ENCODE measurements around the gene CRACDL. TPM values are rescaled to one million over a fixed set of nuclear protein-coding genes. Genes with fewer than 3 reads are reported as not detected.

CRACDL gene
- total RNA-seq, 1 experiment from 2014 or later = not detected

- Histone ChIP-seq H3K4me2 (ENCODE audit: low read length) (no peak overlapping the region), H3K27me3 (ENCODE audit: low read length) (no peaks in the 10 kb centered on the region)
Measured at GRCh38 chr2:98927027-98927426, 9.0 kb downstream of the CRACDL start.

GRCh38 chr2:98926601-98927000 lies 9.4 kb downstream of the CRACDL start:
- POLR2A ChIA-PET (ENCODE audit: unreplicated experiment) = no interaction called here
- intact Hi-C loops (cut with micrococcal nuclease) = no loop called here
- Histone ChIP-seq H3K27me3 (ENCODE audit: low read length) (no peaks in the 10 kb centered on the region), H3K79me2 (ENCODE audit: low read length) (no peaks in the 10 kb centered on the region), H3K9me3 (ENCODE audit: low read length) (no peaks in the 10 kb centered on the region), H3K9ac (ENCODE audit: low read length) (no peak overlapping the region), H4K20me1 (ENCODE audit: low read length) (no peaks in the 10 kb centered on the region), H3K36me3 (ENCODE audit: low read depth, low read length) (no peaks in the 10 kb centered on the region), H3K9me2 (replicated peaks; ENCODE audit: low read length) (no peaks in the 10 kb centered on the region), H2AFZ (ENCODE audit: low read length) (no peak overlapping the region), H3K27ac (ENCODE audit: low read length) (no peak overlapping the region), H3K4me3 (ENCODE audit: low read length) (no peak overlapping the region), H3K4me1 (ENCODE audit: insufficient read depth, low read length) (peaks cover 8% of the 10 kb centered on the region), H3K4me2 (ENCODE audit: low read length) (no peak overlapping the region), H3F3A (ENCODE audit: low read length, unreplicated experiment) (no peaks in the 10 kb centered on the region)
- CTCF ChIA-PET = no interaction called here
- ATAC-seq (peak; percentile 33; the same call in 1 of the 2 replicates), DNase-seq (peak; percentile 26)
- BruUV-seq (replicated peaks) = no TSS peak
- no peak for TF ChIP-seq EZH2phosphoT487 (IDR thresholded peaks at IDR 0.05; ENCODE audit: borderline replicate concordance, low read length)
- no peak for TF ChIP-seq EZH2 (IDR thresholded peaks at IDR 0.05; ENCODE audit: low read length, unreplicated experiment)
- TF ChIP-seq CTCF (conservative IDR thresholded peaks at IDR 0.05; ENCODE audit: low read depth, low read length) = no peak

More at GRCh38 chr2:98927027-98927426, 9.0 kb downstream of the CRACDL start:
- no TSS peak for BruUV-seq (replicated peaks)
- TF ChIP-seq CTCF (conservative IDR thresholded peaks at IDR 0.05; ENCODE audit: low read depth, low read length) (no peak), EZH2phosphoT487 (IDR thresholded peaks at IDR 0.05; ENCODE audit: borderline replicate concordance, low read length) (no peak), EZH2 (IDR thresholded peaks at IDR 0.05; ENCODE audit: low read length, unreplicated experiment) (no peak)
- no peak overlapping the region for H3K4me3 ChIP-seq (ENCODE audit: low read length)
- H3K27ac ChIP-seq (ENCODE audit: low read length) = no peak overlapping the region
- H3K4me1 ChIP-seq (ENCODE audit: insufficient read depth, low read length) = peaks cover 8% of the 10 kb centered on the region
- H2AFZ ChIP-seq (ENCODE audit: low read length) = no peak overlapping the region
- ChIA-PET POLR2A (ENCODE audit: unreplicated experiment) (no interaction called here), CTCF (no interaction called here)
- intact Hi-C loops (cut with micrococcal nuclease) = no loop called here
- no peaks in the 10 kb centered on the region for H3K9me3 ChIP-seq (ENCODE audit: low read length)
- no peaks in the 10 kb centered on the region for H3K9me2 ChIP-seq (replicated peaks; ENCODE audit: low read length)
- ATAC-seq (no peak), DNase-seq (no peak)
- H3K36me3 ChIP-seq (ENCODE audit: low read depth, low read length) = no peaks in the 10 kb centered on the region
- H3K9ac ChIP-seq (ENCODE audit: low read length) = no peak overlapping the region
- no peaks in the 10 kb centered on the region for H3F3A ChIP-seq (ENCODE audit: low read length, unreplicated experiment)
- no peaks in the 10 kb centered on the region for H3K79me2 ChIP-seq (ENCODE audit: low read length)
- no peaks in the 10 kb centered on the region for H4K20me1 ChIP-seq (ENCODE audit: low read length)

- Histone ChIP-seq H3K4me3 (ENCODE audit: low read length) (no peak overlapping the region), H3K9ac (ENCODE audit: low read length) (no peak overlapping the region), H3K27ac (ENCODE audit: low read length) (no peak overlapping the region), H3K36me3 (ENCODE audit: low read depth, low read length) (no peaks in the 10 kb centered on the region), H3K4me2 (ENCODE audit: low read length) (no peak overlapping the region), H3K4me1 (ENCODE audit: insufficient read depth, low read length) (peaks cover 8% of the 10 kb centered on the region), H2AFZ (ENCODE audit: low read length) (no peak overlapping the region), H3K9me3 (ENCODE audit: low read length) (no peaks in the 10 kb centered on the region), H3K9me2 (replicated peaks; ENCODE audit: low read length) (no peaks in the 10 kb centered on the region), H3K79me2 (ENCODE audit: low read length) (no peaks in the 10 kb centered on the region), H4K20me1 (ENCODE audit: low read length) (no peaks in the 10 kb centered on the region), H3K27me3 (ENCODE audit: low read length) (no peaks in the 10 kb centered on the region), H3F3A (ENCODE audit: low read length, unreplicated experiment) (no peaks in the 10 kb centered on the region)
- BruUV-seq (replicated peaks) = no TSS peak
- DNase-seq (no peak), ATAC-seq (no peak)
- intact Hi-C loops (cut with micrococcal nuclease) = no loop called here
- ChIA-PET POLR2A (ENCODE audit: unreplicated experiment) (no interaction called here), CTCF (no interaction called here)
- TF ChIP-seq EZH2phosphoT487 (IDR thresholded peaks at IDR 0.05; ENCODE audit: borderline replicate concordance, low read length) (no peak), EZH2 (IDR thresholded peaks at IDR 0.05; ENCODE audit: low read length, unreplicated experiment) (no peak), CTCF (conservative IDR thresholded peaks at IDR 0.05; ENCODE audit: low read depth, low read length) (no peak)
Measured at GRCh38 chr2:98924910-98925309, 11.1 kb downstream of the CRACDL start.

Measured in PC-3 (cell line).